KOPT-K1 (cell line): ENCODE measurements around the gene CELF1.

ENCODE experiments used
- H3K27ac ChIP-seq: fragments of 200-600 bp; sonication (generic); 2 replicates; pipeline ENCODE4 v1.5.1; 2016; ENCODE audit warnings: antibody characterized with exemption, mild to moderate bottlenecking, low read depth, low read length; ENCODE audit not compliant: poor library complexity, severe bottlenecking
- H3K36me3 ChIP-seq: fragments of 200-600 bp; sonication (generic); 2 replicates; pipeline ENCODE4 v1.5.1; 2017; ENCODE audit warnings: antibody characterized with exemption, mild to moderate bottlenecking, low read length, moderate library complexity; ENCODE audit not compliant: insufficient read depth
- H3K9me3 ChIP-seq: fragments of 200-600 bp; sonication (generic); 2 replicates; pipeline ENCODE4 v1.5.1; 2017; ENCODE audit warnings: antibody characterized with exemption, low read length, mild to moderate bottlenecking; ENCODE audit not compliant: insufficient read depth, poor library complexity, severe bottlenecking

Gene CELF1

DNA sequence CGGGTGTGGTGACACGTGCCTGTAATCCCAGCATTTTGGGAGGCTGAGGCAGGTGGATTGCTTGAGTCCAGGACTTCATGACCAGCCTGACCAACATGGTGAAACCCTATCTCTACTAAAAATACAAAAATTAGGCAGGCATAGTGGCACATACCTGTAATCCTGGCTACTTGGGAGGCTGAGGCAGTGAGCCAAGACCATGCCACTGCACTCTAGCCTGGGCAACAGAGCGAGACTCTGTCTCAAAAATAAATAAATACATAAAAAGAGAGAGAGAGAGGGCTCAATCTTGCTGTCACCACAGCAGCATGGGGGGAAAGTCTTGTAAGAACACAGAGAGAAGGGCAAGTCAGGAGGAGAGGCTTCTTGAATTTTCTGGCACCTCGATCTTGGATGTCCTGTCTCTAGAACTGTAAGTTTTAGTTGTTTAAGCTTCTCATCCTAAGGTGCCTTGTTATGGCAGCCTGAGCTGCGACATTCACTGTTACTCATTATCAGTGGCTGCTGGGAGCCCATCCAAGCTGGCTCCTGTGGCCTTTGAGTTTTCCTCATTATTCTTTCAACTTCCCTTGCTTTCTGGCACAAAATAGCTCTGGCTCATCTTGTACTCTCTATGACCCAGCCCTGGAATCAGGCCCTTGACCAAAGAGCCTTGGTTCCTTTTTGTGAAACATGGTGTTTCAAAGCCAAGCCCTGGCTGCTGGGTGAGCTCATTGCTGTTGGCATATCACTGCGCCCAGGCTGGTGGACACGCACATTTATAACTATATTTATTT is 118.7 kb downstream of the CELF1 start:
- H3K36me3 ChIP-seq, result no peaks in the 10 kb centered on the region
- no peak overlapping the region for H3K27ac ChIP-seq
- no peaks in the 10 kb centered on the region for H3K9me3 ChIP-seq

- no peak overlapping the region for H3K27ac ChIP-seq
- no peaks in the 10 kb centered on the region for H3K9me3 ChIP-seq
- H3K36me3 ChIP-seq, result no peaks in the 10 kb centered on the region
These were observed 119.8 kb downstream of the CELF1 start for GRCh38 chr11:47433157-47433556.

GRCh38 chr11:47431356-47432083 is 121.4 kb downstream of the CELF1 start:
- peak overlapping the region; percentile 85 for H3K27ac ChIP-seq
- no peaks in the 10 kb centered on the region for H3K36me3 ChIP-seq
- H3K9me3 ChIP-seq, result no peaks in the 10 kb centered on the region

DNA sequence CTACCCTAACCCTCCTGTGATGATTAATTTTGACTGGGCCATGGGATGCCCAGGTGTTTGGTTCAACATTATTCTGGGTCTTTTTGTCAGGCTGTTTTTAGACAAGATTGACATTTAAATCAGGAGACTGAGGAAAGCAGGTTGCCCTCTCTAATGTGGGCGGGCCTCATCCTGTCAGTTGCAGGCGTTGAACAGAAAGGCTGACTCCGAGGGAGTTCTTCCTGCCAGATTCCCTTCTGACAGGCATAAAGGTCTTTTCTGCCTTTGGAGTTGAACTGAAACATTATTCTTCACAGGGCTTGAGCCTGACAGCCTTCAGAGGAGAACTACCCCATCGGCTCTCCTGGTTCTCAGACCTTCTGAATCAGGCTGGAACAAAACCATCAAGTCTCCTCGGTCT is 122.4 kb downstream of the CELF1 start:
- Histone ChIP-seq H3K27ac (peak overlapping the region; percentile 85), H3K36me3 (no peaks in the 10 kb centered on the region)

DNA sequence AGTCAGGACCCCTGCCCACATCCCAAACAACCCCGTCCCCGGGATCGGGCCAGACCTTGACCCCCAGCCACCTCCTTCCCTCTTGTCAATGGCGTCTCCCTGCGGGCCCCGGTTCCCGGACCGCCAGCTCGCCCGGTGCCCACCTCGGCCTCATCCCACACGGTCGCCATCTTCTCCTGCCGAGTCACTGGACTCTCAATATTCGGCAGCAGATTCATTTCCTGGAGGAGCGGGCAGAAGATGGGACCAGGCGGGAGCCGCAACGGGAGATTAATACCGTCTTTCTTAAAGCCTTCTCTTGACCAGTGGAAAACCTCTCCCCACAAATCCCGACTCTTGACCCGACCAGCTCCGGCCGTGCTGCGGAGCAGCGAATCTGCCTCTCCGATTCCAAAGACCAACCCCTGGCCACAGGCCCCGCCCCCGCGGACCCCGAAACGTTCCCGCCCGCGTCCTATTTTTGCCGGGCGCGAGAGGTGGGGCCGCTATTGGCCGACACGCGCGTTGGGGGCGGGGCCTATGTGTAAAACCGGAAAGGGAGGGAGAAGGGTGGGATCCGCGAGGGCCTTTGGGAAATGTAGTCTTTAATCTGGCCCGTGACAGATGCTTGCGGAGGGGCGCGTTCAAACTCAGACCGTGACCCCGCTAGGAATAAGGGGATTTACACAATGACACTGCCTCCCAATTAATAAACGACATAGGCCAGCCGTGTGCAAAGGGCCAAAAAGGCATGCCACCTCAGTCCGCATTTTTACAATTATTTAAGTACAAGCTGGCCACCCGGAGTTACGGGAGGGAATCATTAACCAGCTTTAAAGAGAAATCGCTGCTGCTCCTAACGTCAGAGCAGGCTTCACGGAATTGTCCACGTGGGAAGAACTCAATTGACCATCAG is 126.6 kb downstream of the CELF1 start, which contains the start of gene PSMC3:
PSMC3 (minus strand) TSS at position 378 of the 895 bp plus-strand sequence; CDS start at position 218, 160 bp downstream.
- peak within 1 kb of the TSS; percentile 95 for H3K27ac ChIP-seq
- H3K36me3 ChIP-seq, result peaks cover 38% of the 10 kb centered on the region
- H3K9me3 ChIP-seq, result no peaks in the 10 kb centered on the region

More for the DNA sequence above, 122.4 kb downstream of the CELF1 start:
- no peaks in the 10 kb centered on the region for H3K9me3 ChIP-seq

- Histone ChIP-seq H3K9me3 (no peaks in the 10 kb centered on the region), H3K27ac (peak overlapping the region; percentile 95), H3K36me3 (peaks cover 45% of the 10 kb centered on the region)
These were observed 127.3 kb downstream of the CELF1 start for GRCh38 chr11:47425611-47426010.

DNA sequence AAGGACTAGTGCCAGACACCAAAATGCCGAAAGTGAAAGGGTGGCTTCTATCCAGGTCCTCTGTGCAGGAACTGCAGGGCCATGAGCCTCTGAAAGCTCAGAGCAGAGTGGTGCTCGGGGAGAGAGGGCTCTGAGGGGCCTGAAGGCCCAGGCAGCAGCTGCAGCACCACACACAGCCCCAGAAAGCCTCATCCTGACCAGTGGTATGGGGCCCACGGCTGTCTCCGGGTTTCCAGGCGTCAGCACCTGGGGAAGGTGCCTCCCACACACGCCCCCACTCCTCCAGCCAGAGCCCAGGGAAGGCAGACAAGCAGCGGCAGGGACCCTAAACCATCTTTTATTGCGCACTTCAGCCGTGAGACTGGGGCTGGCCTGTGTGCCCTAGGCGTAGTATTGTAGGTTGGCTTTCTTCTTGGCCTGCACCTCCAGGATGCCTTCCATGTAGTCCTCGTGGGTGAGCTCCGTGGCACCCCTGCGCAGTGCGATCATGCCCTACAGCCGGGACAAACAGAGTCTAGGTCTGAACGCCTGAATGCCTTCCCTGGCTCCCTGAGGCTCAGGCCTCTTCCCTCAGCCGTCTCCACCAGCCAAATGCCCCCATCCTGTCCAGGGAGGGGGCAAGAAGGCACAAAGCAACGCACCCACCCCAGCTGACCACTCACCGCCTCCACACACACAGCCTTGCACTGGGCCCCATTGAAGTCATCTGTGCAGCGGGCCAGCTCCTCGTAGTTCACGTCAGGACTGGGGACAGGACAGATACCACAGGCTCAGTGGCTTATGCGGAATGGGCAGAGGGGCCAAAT is 134.3 kb downstream of the CELF1 start:
- Histone ChIP-seq H3K36me3 (peaks cover 97% of the 10 kb centered on the region), H3K9me3 (no peaks in the 10 kb centered on the region), H3K27ac (no peak overlapping the region)

- H3K27ac ChIP-seq, result no peak overlapping the region
- H3K9me3 ChIP-seq, result no peaks in the 10 kb centered on the region
- peaks cover 90% of the 10 kb centered on the region for H3K36me3 ChIP-seq
These were observed 135.2 kb downstream of the CELF1 start for GRCh38 chr11:47417712-47418111.

DNA sequence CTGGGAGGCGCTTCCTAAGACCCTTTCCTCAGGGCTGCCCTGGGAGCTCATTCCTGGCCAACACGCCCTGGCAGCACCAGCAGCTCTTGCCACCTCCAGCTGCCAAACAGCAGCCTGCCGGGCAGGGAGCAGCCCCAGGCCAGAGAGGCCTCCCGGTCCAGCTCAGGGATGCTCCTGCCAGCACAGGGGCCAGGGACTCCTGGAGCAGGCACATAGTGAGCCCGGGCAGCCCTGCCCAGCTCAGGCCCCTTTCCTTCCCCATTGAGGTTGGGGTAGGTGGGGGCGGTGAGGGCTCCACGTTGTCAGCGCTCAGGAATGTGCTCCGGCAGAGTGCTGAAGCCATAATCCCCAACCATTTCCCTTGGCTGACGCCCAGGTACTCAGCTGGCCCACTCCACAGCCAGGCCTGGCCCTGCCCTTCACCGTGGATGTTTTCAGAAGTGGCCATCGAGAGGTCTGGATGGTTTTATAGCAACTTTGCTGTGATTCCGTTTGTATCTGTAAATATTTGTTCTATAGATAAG is 136.9 kb downstream of the CELF1 start:
- no peak overlapping the region for H3K27ac ChIP-seq
- H3K36me3 ChIP-seq, result peaks cover 73% of the 10 kb centered on the region

More for the DNA sequence above, 136.9 kb downstream of the CELF1 start:
- no peaks in the 10 kb centered on the region for H3K9me3 ChIP-seq
